MCF 10A (cell line): Measurements from ENCODE around the gene EDN3. TPM values are rescaled to one million over a fixed set of nuclear protein-coding genes. Genes with fewer than 3 reads are reported as not detected.

Experiments
- BruUV-seq: library from RNA; stranded (reverse); fragments of 400-500 nt; replicated peaks from 2 replicates; lab custom pipeline; 2021; lab: Mats Ljungman, UMichigan
- CTCF ChIA-PET: fragments of 300-600 bp; sonication (Branson Sonifier 250); formaldehyde crosslinking; extraction: SDS; loops from one replicate; lab custom pipeline; 2021; ENCODE audit warnings: antibody characterized with exemption, inconsistent platforms; lab: Yijun Ruan, JAX
- POLR2A ChIA-PET: fragments of 300-600, 350-650 bp; sonication (Branson Sonifier 250); formaldehyde crosslinking; extraction: SDS; loops from one replicate; lab custom pipeline; 2020; ENCODE audit warnings: antibody characterized with exemption, inconsistent platforms; lab: Yijun Ruan, JAX
- DNase-seq: peaks from one replicate; pipeline ENCODE4 v3.0.0-alpha.2; 2018; ENCODE audit not compliant: unreplicated experiment
- H3K27ac Mint-ChIP-seq: one replicate; pipeline ENCODE4 v1.8.0; 2022; ENCODE audit warnings: mild to moderate bottlenecking, low read depth, mixed read lengths; ENCODE audit not compliant: unreplicated experiment
- H3K27me3 Mint-ChIP-seq: one replicate; pipeline ENCODE4 v1.8.0; 2022; ENCODE audit warnings: mixed read lengths; ENCODE audit not compliant: insufficient read depth, unreplicated experiment
- H3K36me3 Mint-ChIP-seq: one replicate; pipeline ENCODE4 v1.8.0; 2022; ENCODE audit warnings: mild to moderate bottlenecking, moderate library complexity, mixed read lengths; ENCODE audit not compliant: insufficient read depth, unreplicated experiment
- H3K4me1 Mint-ChIP-seq: one replicate; pipeline ENCODE4 v1.8.0; 2022; ENCODE audit warnings: mixed read lengths; ENCODE audit not compliant: insufficient read depth, unreplicated experiment
- H3K4me3 Mint-ChIP-seq: one replicate; pipeline ENCODE4 v1.8.0; 2022; ENCODE audit warnings: mild to moderate bottlenecking, moderate library complexity, mixed read lengths; ENCODE audit not compliant: unreplicated experiment
- H3K9me3 Mint-ChIP-seq: one replicate; pipeline ENCODE4 v1.8.0; 2022; ENCODE audit warnings: mixed read lengths; ENCODE audit not compliant: unreplicated experiment
- CTCF ChIP-seq: fragments of 200-600 bp; IDR thresholded peaks from one replicate; pipeline ENCODE4 v1.8.0; 2022; ENCODE audit warnings: antibody characterized with exemption, mild to moderate bottlenecking; ENCODE audit not compliant: unreplicated experiment
- intact Hi-C: fragments of 100-400 bp; cut with micrococcal nuclease; formaldehyde crosslinking; loops from 2 replicates; pipeline ENCODE4 v1.14.1; 2022
- total RNA-seq: library from RNA; stranded (reverse); gene quantifications from 2 replicates; pipeline ENCODE4 v1.2.3, GENCODE V29; 2022

Gene EDN3
- total RNA-seq, 1 experiment from 2014 or later: not detected

DNA sequence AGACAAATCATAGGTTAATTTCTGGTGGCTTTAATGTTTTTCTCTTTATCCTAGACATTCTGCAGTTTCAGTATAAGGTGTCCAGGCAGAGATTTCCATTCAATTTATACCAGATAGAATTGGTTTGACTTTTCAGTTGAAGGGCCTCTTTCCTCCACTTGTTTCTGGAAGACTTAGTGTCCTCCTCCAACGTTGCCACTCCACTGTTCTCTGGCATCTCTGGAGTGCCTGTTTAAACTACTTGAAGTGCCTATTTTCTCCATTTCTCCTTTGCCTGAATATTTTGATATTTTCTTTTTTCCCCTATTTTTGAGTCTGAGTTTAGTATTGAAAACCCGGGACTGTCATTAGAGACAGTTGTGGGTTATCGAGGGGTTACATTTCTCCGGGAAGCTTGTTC is 27.7 kb downstream of the EDN3 start:
- TF ChIP-seq CTCF: no peak
- POLR2A ChIA-PET: no interaction called here
- no peaks in the 10 kb centered on the region for H3K4me1 Mint-ChIP-seq

DNA sequence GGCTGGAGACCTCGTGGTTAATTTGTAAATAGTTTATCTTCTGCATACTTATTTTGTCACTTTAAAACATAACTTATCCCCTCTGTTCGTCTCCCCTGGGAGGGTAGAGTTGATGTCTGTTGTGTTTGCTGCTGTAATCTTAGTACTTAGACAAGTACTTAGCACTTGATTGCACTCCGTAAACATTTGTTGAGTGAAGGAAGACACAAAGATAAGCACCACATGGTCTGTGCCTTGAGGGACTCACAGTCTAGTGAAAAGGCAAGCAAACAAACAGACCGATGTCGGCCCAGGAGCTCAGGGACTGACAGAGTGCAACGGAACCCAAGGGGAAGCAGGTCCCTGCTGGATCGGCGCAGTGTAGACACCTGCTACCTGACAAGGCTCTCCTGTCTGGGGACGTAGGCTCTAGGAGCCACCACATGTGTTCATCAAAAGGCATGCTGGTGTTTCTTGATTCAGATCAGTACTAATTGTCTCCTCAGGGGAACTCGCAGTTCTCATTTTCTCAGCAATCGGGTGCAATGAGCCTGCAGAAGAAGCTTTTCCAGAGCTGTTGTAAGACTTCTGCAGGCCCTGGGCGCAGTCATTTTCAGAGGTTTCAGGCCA is 31.4 kb downstream of the EDN3 start:
- BruUV-seq: no TSS peak
- no peak overlapping the region for H3K27ac Mint-ChIP-seq
- ChIA-PET POLR2A (no interaction called here), CTCF (interaction anchor here (0.6 to 0.7 kb wide), 3 partner anchors 15 to 1111 kb away, joined by 3 to 5 read pairs (median 5); no protein-coding TSS in a partner anchor)
- DNase-seq: no peak
- H3K4me1 Mint-ChIP-seq: no peaks in the 10 kb centered on the region
- H3K9me3 Mint-ChIP-seq: no peaks in the 10 kb centered on the region
- H3K36me3 Mint-ChIP-seq: no peaks in the 10 kb centered on the region
- intact Hi-C loops: no loop called here
- H3K4me3 Mint-ChIP-seq: no peak overlapping the region
- peaks cover 84% of the 10 kb centered on the region for H3K27me3 Mint-ChIP-seq
- TF ChIP-seq CTCF: no peak

More for the DNA sequence above, 27.7 kb downstream of the EDN3 start:
- CTCF ChIA-PET: no interaction called here
- intact Hi-C loops: no loop called here
- no peaks in the 10 kb centered on the region for H3K9me3 Mint-ChIP-seq
- BruUV-seq: no TSS peak
- peaks cover 91% of the 10 kb centered on the region for H3K27me3 Mint-ChIP-seq
- no peaks in the 10 kb centered on the region for H3K36me3 Mint-ChIP-seq
- no peak for DNase-seq
- H3K27ac Mint-ChIP-seq: no peak overlapping the region
- H3K4me3 Mint-ChIP-seq: no peak overlapping the region

GRCh38 chr20:59333260-59333845 is 32.9 kb downstream of the EDN3 start:
- H3K4me1 Mint-ChIP-seq: no peaks in the 10 kb centered on the region
- TF ChIP-seq CTCF: no peak
- H3K27me3 Mint-ChIP-seq: peaks cover 72% of the 10 kb centered on the region
- H3K9me3 Mint-ChIP-seq: no peaks in the 10 kb centered on the region
- intact Hi-C loops: no loop called here
- H3K4me3 Mint-ChIP-seq: no peak overlapping the region
- no peak for DNase-seq
- ChIA-PET CTCF (interaction anchor here (1.1 kb wide), 1 partner anchor 60 kb away, joined by 3 read pairs; no protein-coding TSS in a partner anchor), POLR2A (no interaction called here)
- no peak overlapping the region for H3K27ac Mint-ChIP-seq
- no peaks in the 10 kb centered on the region for H3K36me3 Mint-ChIP-seq
- BruUV-seq: no TSS peak

DNA sequence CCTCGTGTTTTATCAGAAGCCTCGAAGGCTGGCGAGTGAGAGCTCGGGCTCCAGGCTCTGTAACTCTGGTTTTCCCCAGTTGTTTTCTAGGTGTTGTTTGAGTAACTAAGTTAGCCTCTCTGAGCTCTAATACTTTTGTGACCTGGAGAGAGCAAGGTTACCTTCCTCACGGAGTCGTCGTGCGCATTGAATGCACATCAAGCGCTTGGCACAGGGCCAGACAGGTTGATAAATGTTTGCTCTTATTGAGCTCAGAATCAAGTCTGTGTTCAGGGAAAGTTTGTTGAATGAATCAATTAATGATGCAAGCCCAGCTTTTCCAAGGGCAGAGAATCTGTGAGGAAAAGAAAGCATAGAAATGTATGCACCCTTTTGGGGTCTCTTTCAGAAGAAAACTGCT is 33.5 kb downstream of the EDN3 start:
- Mint-ChIP-seq H3K27ac (no peak overlapping the region), H3K36me3 (no peaks in the 10 kb centered on the region), H3K9me3 (no peaks in the 10 kb centered on the region), H3K4me3 (no peak overlapping the region), H3K4me1 (no peaks in the 10 kb centered on the region), H3K27me3 (peaks cover 66% of the 10 kb centered on the region)
- POLR2A ChIA-PET: no interaction called here
- DNase-seq: no peak
- BruUV-seq: no TSS peak
- intact Hi-C loops: no loop called here
- no peak for TF ChIP-seq CTCF
- CTCF ChIA-PET: interaction anchor here (0.6 to 1.1 kb wide), 2 partner anchors 61 to 84 kb away, joined by 3 read pairs; no protein-coding TSS in a partner anchor
